Ishikawa (cell line): Measurements from ENCODE around the gene C2CD4D.

ENCODE experiments used
- CEBPB ChIP-seq: IDR thresholded peaks from 2 replicates; pipeline ENCODE4 v1.6.1; 2012
- CREB1 ChIP-seq: IDR thresholded peaks from 2 replicates; pipeline ENCODE4 v1.6.1; 2012; ENCODE audit warnings: low read depth
- EGR1 ChIP-seq: IDR thresholded peaks from 2 replicates; pipeline ENCODE4 v1.6.1; 2012
- EP300 ChIP-seq: IDR thresholded peaks from 2 replicates; pipeline ENCODE4 v1.6.1; 2012; ENCODE audit warnings: borderline replicate concordance
- FOXM1 ChIP-seq: IDR thresholded peaks from 2 replicates; pipeline ENCODE4 v1.6.1; 2012; ENCODE audit warnings: low read depth, borderline replicate concordance
- MAX ChIP-seq: IDR thresholded peaks from 2 replicates; pipeline ENCODE4 v1.6.1; 2012
- NFIC ChIP-seq: IDR thresholded peaks from 2 replicates; pipeline ENCODE4 v1.6.1; 2012
- RAD21 ChIP-seq: IDR thresholded peaks from 2 replicates; pipeline ENCODE4 v1.6.1; 2012; ENCODE audit warnings: low read depth
- REST ChIP-seq: IDR thresholded peaks from 2 replicates; pipeline ENCODE4 v1.6.1; 2012; ENCODE audit warnings: low read depth, mild to moderate bottlenecking
- TAF1 ChIP-seq: IDR thresholded peaks from 2 replicates; pipeline ENCODE4 v1.6.1; 2012; ENCODE audit warnings: low read depth, mild to moderate bottlenecking
- TCF12 ChIP-seq: IDR thresholded peaks from 2 replicates; pipeline ENCODE4 v1.6.1; 2012; ENCODE audit warnings: low read depth
- TEAD4 ChIP-seq: IDR thresholded peaks from 2 replicates; pipeline ENCODE4 v1.6.1; 2012
- USF1 ChIP-seq: IDR thresholded peaks from 2 replicates; pipeline ENCODE4 v1.6.1; 2012
- YY1 ChIP-seq: IDR thresholded peaks from 2 replicates; pipeline ENCODE4 v1.6.1; 2012; ENCODE audit warnings: low read depth
- ZBTB7A ChIP-seq: IDR thresholded peaks from 2 replicates; pipeline ENCODE4 v1.6.1; 2012; ENCODE audit warnings: low read depth

The C2CD4D gene

GRCh38 chr1:151817353-151817730 lies 22.3 kb downstream of the C2CD4D start:
- TF ChIP-seq NFIC (no peak), TCF12 (no peak), YY1 (no peak), REST (no peak), CREB1 (no peak), ZBTB7A (no peak), EGR1 (no peak), FOXM1 (no peak), TAF1 (no peak), CEBPB (no peak), RAD21 (no peak), MAX (no peak), TEAD4 (no peak), EP300 (no peak), USF1 (no peak)

GRCh38 chr1:151816548-151817352 lies 22.9 kb downstream of the C2CD4D start:
- TF ChIP-seq TAF1 (no peak), TEAD4 (no peak)

- no peak for TF ChIP-seq CREB1
- no peak for TF ChIP-seq REST
- TF ChIP-seq ZBTB7A = no peak
- TF ChIP-seq YY1 = no peak
- no peak for TF ChIP-seq RAD21
- TF ChIP-seq TCF12 = no peak
- no peak for TF ChIP-seq CEBPB
- TF ChIP-seq FOXM1 = no peak
- TF ChIP-seq EGR1 = no peak
- TF ChIP-seq TEAD4 = no peak
- no peak for TF ChIP-seq USF1
- TF ChIP-seq MAX = no peak
- TF ChIP-seq TAF1 = no peak
- no peak for TF ChIP-seq EP300
- no peak for TF ChIP-seq NFIC
Observed at GRCh38 chr1:151815716-151816327, 23.8 kb downstream of the C2CD4D start.

- TF ChIP-seq MAX = no peak
- TF ChIP-seq RAD21 = no peak
- TF ChIP-seq FOXM1 = no peak
Observed at GRCh38 chr1:151814971-151815545, 24.6 kb downstream of the C2CD4D start.

GRCh38 chr1:151814426-151814825 lies 25.2 kb downstream of the C2CD4D start:
- TF ChIP-seq EGR1 (no peak), TAF1 (no peak), CREB1 (no peak), REST (no peak), USF1 (no peak), TCF12 (no peak), ZBTB7A (no peak)
